Progenitor cell of endocrine pancreas (in vitro differentiated cells): ENCODE data around the gene ZNF576. TPM values are rescaled to one million over a fixed set of nuclear protein-coding genes. Genes with fewer than 3 reads are reported as not detected.

Experiments
- DNase-seq: peaks from one replicate; pipeline ENCODE4 v3.0.0; 2021; ENCODE audit warnings: low spot score; ENCODE audit not compliant: unreplicated experiment
- H3K27ac Mint-ChIP-seq: 2 replicates; pipeline ENCODE4 v1.8.0; 2021; ENCODE audit warnings: mild to moderate bottlenecking, moderate library complexity, mixed read lengths
- H3K27me3 Mint-ChIP-seq: 2 replicates; pipeline ENCODE4 v1.8.0; 2021; ENCODE audit warnings: mixed read lengths
- H3K36me3 Mint-ChIP-seq: 2 replicates; pipeline ENCODE4 v1.8.0; 2022; ENCODE audit warnings: mixed read lengths; ENCODE audit not compliant: insufficient read depth
- H3K4me1 Mint-ChIP-seq: 2 replicates; pipeline ENCODE4 v1.8.0; 2021; ENCODE audit warnings: low read depth, mixed read lengths
- H3K4me3 Mint-ChIP-seq: 2 replicates; pipeline ENCODE4 v1.8.0; 2021; ENCODE audit warnings: low read depth, mild to moderate bottlenecking, moderate library complexity, mixed read lengths
- H3K9me3 Mint-ChIP-seq: 2 replicates; pipeline ENCODE4 v1.8.0; 2021; ENCODE audit warnings: low read depth, mixed read lengths
- total RNA-seq: library from RNA; stranded (reverse); gene quantifications from 2 replicates; pipeline ENCODE4 v1.2.1, GENCODE V29; 2021
- TF ChIP-seq, protein P1 (sequence below): fragments of 200-600 bp; sonication (generic); IDR thresholded peaks from one replicate; pipeline ENCODE4 v1.5.0; 2021; ENCODE audit warnings: antibody characterized with exemption, mild to moderate bottlenecking; ENCODE audit not compliant: unreplicated experiment

ZNF576 gene
- total RNA-seq, 1 donor from 2014 or later = 15.4 TPM

GRCh38 chr19:43625918-43626579 is 29.7 kb downstream of the ZNF576 start:
- H3K4me1 Mint-ChIP-seq = no peaks in the 10 kb centered on the region
- peaks cover 31% of the 10 kb centered on the region for H3K36me3 Mint-ChIP-seq
- no peak overlapping the region for H3K27ac Mint-ChIP-seq
- no peak overlapping the region for H3K4me3 Mint-ChIP-seq
- no peaks in the 10 kb centered on the region for H3K27me3 Mint-ChIP-seq
- DNase-seq = no peak
- TF ChIP-seq, protein P1, sequence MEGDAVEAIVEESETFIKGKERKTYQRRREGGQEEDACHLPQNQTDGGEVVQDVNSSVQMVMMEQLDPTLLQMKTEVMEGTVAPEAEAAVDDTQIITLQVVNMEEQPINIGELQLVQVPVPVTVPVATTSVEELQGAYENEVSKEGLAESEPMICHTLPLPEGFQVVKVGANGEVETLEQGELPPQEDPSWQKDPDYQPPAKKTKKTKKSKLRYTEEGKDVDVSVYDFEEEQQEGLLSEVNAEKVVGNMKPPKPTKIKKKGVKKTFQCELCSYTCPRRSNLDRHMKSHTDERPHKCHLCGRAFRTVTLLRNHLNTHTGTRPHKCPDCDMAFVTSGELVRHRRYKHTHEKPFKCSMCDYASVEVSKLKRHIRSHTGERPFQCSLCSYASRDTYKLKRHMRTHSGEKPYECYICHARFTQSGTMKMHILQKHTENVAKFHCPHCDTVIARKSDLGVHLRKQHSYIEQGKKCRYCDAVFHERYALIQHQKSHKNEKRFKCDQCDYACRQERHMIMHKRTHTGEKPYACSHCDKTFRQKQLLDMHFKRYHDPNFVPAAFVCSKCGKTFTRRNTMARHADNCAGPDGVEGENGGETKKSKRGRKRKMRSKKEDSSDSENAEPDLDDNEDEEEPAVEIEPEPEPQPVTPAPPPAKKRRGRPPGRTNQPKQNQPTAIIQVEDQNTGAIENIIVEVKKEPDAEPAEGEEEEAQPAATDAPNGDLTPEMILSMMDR = no peak
- H3K9me3 Mint-ChIP-seq = no peaks in the 10 kb centered on the region

DNA sequence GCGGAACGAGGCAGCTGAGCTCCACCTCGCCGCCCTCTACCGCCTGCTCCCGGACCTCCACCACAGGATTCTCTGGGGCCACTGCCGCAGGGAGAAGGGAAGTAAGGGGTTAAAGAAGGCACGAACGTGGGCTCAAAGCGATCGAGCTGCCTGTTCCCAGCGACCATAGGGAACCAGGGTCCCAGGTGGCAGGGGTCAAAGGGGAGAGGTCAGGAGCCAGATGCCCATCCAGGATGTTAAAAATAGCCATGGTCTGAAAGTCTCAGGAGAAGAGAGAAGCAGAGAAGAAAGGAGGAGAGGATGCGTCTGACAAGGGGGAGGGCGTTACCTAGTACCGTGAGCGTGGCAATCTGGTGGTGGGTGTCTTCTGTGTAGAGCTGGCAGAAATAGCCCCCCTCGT is 30.4 kb downstream of the ZNF576 start:
- Mint-ChIP-seq H3K27me3 (no peaks in the 10 kb centered on the region), H3K4me1 (no peaks in the 10 kb centered on the region), H3K36me3 (peaks cover 29% of the 10 kb centered on the region), H3K9me3 (no peaks in the 10 kb centered on the region), H3K4me3 (no peak overlapping the region), H3K27ac (no peak overlapping the region)
- no peak for DNase-seq
- TF ChIP-seq, protein P1 = no peak

- peaks cover 28% of the 10 kb centered on the region for H3K36me3 Mint-ChIP-seq
- TF ChIP-seq, protein P1 = no peak
- H3K4me1 Mint-ChIP-seq = peaks cover 2% of the 10 kb centered on the region
- no peaks in the 10 kb centered on the region for H3K9me3 Mint-ChIP-seq
- H3K27me3 Mint-ChIP-seq = no peaks in the 10 kb centered on the region
- no peak overlapping the region for H3K27ac Mint-ChIP-seq
- no peak overlapping the region for H3K4me3 Mint-ChIP-seq
- DNase-seq = no peak
These were observed 32.4 kb downstream of the ZNF576 start for GRCh38 chr19:43628646-43629326.

DNA sequence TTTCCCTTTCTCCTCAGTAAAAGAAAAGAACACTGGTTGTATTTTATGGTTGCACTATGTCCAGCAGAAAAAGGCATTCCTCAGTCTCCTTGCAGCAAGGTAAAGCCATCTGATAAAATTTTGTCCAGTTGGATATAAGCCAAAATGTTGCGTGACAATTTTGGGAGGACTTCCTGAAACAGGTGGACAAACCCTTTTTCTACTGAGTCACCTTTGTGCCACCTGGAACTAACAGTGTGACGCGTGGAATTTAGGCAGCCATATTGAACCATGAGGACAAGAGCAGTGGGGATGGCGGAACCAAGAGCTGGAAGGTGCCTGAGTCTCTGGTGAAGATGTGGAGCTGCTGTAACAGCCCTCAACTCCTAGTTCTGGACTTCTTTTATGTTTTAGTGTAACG is 35.1 kb downstream of the ZNF576 start:
- DNase-seq = no peak
- Mint-ChIP-seq H3K27ac (no peak overlapping the region), H3K27me3 (no peaks in the 10 kb centered on the region), H3K36me3 (peaks cover 10% of the 10 kb centered on the region), H3K9me3 (no peaks in the 10 kb centered on the region), H3K4me3 (no peak overlapping the region), H3K4me1 (peaks cover 15% of the 10 kb centered on the region)
- TF ChIP-seq, protein P1 = no peak

DNA sequence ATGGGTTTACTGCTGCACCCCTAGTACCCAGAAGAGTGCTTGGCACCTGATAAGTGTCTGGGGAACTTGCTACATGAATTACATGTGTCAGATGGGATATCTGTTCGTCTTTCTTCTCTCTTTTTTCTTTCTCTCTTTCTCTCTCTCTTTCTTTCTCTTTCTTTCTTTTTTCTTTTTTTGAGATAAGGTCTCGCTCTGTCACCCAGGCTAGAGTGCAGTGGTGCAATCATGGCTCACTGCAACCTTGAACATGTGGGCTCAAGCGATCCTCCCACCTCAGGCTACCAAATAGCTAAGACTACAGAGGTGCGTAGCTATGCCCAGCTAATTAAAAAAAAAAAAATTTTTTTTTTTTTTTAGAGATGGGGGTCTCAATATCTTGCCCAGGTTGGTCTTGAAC is 37.1 kb downstream of the ZNF576 start:
- H3K4me3 Mint-ChIP-seq = no peak overlapping the region
- TF ChIP-seq, protein P1 = no peak
- no peak overlapping the region for H3K27ac Mint-ChIP-seq
- H3K36me3 Mint-ChIP-seq = peaks cover 7% of the 10 kb centered on the region
- no peaks in the 10 kb centered on the region for H3K27me3 Mint-ChIP-seq
- peaks cover 26% of the 10 kb centered on the region for H3K4me1 Mint-ChIP-seq
- no peak for DNase-seq
- H3K9me3 Mint-ChIP-seq = no peaks in the 10 kb centered on the region
